Effector memory CD4-positive, alpha-beta T cell (primary cell): ENCODE data around the gene C16orf92.

Experiments used
- DNase-seq, 3 donors: peaks; one replicate each; pipeline ENCODE4 v3.0.0-alpha.2; 2020
- H3K27ac ChIP-seq: 2 replicates; pipeline ENCODE4 v1.7.0; 2013; ENCODE audit warnings: mild to moderate bottlenecking, low read length, moderate library complexity; ENCODE audit not compliant: insufficient read depth, poor library complexity, severe bottlenecking
- H3K27me3 ChIP-seq: replicated peaks from 2 replicates; pipeline ENCODE4 v1.7.0; 2013; ENCODE audit warnings: mild to moderate bottlenecking, low read length; ENCODE audit not compliant: insufficient read depth, control insufficient read depth, poor library complexity, severe bottlenecking
- H3K36me3 ChIP-seq: 2 replicates; pipeline ENCODE4 v1.7.0; 2013; ENCODE audit warnings: mild to moderate bottlenecking, low read length, moderate library complexity; ENCODE audit not compliant: control insufficient read depth, insufficient read depth
- H3K4me1 ChIP-seq: 2 replicates; pipeline ENCODE4 v1.7.0; 2013; ENCODE audit warnings: low read length, mild to moderate bottlenecking; ENCODE audit not compliant: control insufficient read depth, insufficient read depth, poor library complexity, severe bottlenecking
- H3K4me3 ChIP-seq: 2 replicates; pipeline ENCODE4 v1.7.0; 2013; ENCODE audit warnings: low read length, low read depth, mild to moderate bottlenecking; ENCODE audit not compliant: insufficient read depth, poor library complexity, severe bottlenecking
- H3K9me3 ChIP-seq: 2 replicates; pipeline ENCODE4 v1.7.0; 2013; ENCODE audit warnings: mild to moderate bottlenecking, low read length, moderate library complexity; ENCODE audit not compliant: control insufficient read depth

The C16orf92 gene

DNA sequence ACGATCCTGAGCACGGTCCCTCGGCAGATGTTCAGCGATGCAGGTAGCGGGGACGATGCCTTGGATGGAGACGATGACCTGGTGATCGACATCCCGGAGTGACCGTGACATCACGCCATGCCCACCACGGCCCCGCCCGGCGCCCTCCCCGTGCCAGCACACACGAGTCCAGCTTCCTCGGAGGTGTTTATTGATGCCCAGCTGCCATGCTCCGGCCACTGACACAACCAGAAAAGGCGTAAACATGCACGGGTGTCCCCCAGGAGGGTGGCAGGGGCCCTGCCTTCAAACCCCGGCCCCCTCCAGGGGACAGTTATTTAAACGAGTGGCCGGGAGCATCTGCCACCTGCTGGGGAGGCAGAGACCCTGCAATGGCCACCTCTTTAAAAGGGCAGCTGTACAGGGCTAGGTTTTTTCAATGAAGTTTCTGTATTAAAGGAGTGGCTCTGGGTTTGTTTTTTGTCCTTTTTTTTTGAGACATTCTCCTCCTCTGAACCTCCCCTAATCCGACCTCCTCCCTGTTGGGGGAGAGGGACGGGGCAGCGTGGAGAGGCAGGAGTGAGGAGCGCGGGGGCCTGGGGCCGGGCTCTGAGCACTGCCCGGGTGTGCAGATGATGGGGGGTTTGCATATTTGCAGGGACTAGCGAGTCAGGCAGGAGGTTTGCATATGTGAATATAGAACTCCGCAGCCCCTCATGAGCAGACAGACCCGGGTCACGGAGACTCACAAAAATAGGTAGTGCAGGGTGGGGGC lies 17.5 kb upstream of the C16orf92 start:
- peak in 2 of 3 donors; percentile 11 to 28 for DNase-seq
- peaks cover 2% of the 10 kb centered on the region for H3K36me3 ChIP-seq
- H3K27ac ChIP-seq: no peak overlapping the region
- no peak overlapping the region for H3K4me3 ChIP-seq
- H3K27me3 ChIP-seq: peaks cover 10% of the 10 kb centered on the region
- H3K9me3 ChIP-seq: no peaks in the 10 kb centered on the region
- peaks cover 4% of the 10 kb centered on the region for H3K4me1 ChIP-seq

DNA sequence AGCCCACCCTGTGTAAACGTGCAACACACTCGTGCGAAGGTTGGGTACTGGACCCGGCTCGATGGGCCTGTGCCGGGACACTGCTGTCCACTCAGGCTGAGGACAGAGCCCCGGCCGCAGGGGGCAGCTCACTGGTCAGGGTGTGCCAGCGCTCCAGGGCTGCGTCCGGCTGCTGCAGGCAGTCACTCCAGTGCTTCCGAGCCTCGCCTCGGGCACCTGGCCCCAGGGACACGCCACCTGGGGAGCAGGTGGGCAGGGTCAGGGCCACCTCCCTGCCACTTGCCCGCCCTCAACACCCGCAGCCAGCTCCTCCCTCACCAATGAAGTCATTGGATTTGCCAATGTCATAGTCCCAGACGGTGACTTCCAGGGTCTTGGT lies 16.9 kb upstream of the C16orf92 start:
- Histone ChIP-seq H3K36me3 (no peaks in the 10 kb centered on the region), H3K27ac (no peak overlapping the region), H3K9me3 (no peaks in the 10 kb centered on the region), H3K4me1 (peaks cover 7% of the 10 kb centered on the region), H3K27me3 (peaks cover 15% of the 10 kb centered on the region), H3K4me3 (no peak overlapping the region)
- no peak for DNase-seq

DNA sequence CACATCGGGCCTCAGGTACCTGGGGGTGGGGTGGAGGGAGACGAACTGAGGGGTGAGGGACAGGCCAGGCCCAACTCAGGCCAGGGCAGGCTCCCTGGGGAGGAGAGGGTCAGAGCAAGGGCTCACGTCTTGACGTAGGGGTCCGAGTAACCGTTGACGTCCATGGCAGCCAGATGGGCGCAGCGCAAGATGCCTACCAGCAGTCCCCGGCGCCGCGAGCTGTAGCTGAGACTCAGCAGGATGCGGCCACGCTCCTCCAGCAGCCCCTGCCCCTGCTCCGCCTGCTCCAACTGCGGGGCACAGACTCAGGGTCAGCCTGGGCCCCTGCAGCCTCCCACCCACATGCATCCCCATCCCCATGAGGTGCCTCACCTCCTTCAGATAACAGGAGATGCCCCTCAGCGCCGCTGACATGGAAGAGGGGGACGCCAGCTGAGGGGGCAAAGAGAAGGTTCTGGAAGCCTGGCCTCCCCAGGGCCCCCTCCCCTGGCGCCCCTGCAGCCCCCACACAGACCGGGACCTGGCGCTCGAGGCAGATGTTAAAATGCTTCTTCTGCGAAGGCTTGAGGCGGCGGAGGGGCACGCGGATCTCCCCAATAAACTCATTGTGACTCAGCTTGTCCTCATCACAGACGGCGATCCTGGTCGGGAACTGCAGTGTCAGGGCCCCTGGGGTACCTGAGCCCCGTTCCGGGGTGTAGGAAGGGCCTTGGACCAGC lies 16.2 kb upstream of the C16orf92 start:
- Histone ChIP-seq H3K4me3 (no peak overlapping the region), H3K4me1 (peaks cover 12% of the 10 kb centered on the region), H3K27ac (no peak overlapping the region), H3K27me3 (peaks cover 15% of the 10 kb centered on the region), H3K9me3 (no peaks in the 10 kb centered on the region), H3K36me3 (no peaks in the 10 kb centered on the region)
- no peak for DNase-seq

DNA sequence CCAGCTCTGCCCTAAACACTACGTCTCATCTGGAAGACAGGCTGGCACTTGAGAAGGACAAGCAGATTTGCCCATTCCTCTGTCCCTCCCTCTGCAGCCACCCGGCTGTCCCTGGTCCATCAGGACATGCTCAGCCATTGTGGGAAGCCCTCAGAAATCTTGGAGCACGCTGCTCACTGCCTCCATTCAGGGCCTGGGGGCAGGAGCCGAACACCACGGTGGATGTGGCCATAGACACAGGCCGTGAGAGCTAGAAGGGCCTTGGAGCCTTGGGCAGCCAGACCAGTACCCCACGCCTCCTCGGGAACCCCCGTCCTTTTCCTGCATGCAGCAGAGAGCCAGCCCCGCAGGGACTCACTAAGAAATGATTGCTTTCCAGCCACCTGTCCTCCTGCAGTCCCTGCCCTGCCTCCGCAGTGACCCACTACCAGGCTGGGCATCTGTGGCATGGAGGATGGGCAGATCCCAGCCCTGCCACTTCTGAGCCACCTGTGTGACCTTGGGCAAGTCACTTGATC lies 15.6 kb upstream of the C16orf92 start:
- peaks cover 13% of the 10 kb centered on the region for H3K4me1 ChIP-seq
- H3K9me3 ChIP-seq: no peaks in the 10 kb centered on the region
- DNase-seq: no peak
- H3K36me3 ChIP-seq: no peaks in the 10 kb centered on the region
- H3K27ac ChIP-seq: no peak overlapping the region
- peaks cover 15% of the 10 kb centered on the region for H3K27me3 ChIP-seq
- no peak overlapping the region for H3K4me3 ChIP-seq

DNA sequence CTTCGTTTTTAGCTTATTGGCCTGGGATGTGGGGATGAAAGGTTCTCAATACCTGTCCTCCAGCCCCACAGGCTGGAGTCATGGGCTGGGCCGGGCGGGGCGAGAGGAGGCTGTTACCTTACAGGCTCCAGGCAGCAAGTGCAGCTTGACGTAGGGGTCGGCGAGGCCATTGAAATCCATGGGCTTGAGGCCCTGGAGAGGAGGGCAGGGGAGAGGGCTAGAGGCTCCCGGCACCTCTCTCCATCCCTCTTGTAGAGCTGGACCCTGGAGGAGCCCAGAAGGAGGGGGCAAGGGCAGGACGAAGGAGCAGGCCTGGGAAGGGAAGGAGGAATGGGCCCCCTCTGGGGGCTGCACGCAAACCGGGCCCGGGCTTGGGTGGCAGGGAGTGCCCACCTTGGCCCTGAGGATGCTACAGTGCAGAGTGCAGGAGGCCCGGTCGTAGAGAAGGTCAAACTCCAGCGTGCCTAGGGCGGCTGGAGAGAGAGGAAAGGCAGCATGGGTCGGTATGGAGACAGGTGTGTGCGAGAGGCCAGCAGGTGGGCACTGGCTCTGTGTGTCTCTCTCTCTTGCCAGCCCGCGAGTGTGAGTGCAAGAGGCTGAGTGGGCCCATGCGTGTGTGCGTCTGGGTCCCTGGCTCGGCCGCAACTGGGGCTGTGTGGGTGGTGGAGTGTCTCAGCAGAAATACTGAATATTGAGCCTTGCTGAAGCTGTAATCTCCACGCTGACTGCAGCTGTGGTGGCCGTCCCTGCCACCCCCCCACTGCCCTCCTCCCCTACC lies 13.7 kb upstream of the C16orf92 start:
- no peaks in the 10 kb centered on the region for H3K9me3 ChIP-seq
- no peak for DNase-seq
- H3K4me3 ChIP-seq: no peak overlapping the region
- H3K27ac ChIP-seq: no peak overlapping the region
- H3K27me3 ChIP-seq: peaks cover 15% of the 10 kb centered on the region
- H3K36me3 ChIP-seq: no peaks in the 10 kb centered on the region
- peaks cover 13% of the 10 kb centered on the region for H3K4me1 ChIP-seq

DNA sequence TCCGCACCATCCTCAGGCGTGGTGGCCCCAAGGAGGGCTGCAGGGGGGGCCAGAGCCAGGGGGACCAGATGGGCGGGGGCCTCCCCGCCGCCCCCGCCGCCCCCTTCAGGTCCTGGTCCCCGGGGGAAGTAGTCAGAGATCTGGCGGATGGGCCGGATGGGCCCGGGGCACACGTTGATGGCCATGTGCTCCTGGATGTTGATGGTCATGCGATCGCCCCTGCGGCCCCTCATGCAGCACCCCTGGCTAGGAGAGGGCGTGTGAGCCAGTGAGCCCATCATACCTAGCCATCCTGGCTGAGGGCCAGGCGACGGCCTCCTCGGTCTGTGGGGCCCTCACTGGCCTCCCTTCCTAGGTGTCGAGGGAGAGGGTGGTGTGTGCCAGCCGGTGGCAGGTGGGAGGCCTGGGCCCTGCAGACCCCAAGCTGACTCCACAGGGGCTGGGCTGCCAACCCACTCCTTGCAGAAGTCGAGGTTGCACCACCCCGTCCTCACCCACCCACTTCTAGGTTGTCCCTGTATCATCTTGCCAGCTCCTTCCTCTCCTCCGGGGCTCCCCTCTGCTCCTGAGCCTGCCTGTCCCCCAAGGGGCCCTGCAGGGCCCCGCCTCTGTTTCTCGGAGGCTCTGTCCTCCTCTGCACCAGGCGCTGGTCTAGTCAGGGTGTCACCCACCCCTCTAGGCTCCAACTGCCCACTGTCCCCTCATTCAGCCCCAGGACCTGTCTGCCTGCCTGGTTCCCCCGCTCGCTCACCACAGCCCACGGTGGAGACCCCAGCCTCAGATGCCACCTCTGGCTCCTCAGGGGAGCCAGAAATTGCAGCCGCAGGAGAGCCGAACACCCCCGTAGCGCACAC lies 12.8 kb upstream of the C16orf92 start:
- Histone ChIP-seq H3K9me3 (no peaks in the 10 kb centered on the region), H3K27ac (no peak overlapping the region), H3K4me1 (peaks cover 13% of the 10 kb centered on the region), H3K4me3 (peak overlapping the region; percentile 51), H3K36me3 (no peaks in the 10 kb centered on the region), H3K27me3 (peaks cover 15% of the 10 kb centered on the region)
- no peak for DNase-seq

DNA sequence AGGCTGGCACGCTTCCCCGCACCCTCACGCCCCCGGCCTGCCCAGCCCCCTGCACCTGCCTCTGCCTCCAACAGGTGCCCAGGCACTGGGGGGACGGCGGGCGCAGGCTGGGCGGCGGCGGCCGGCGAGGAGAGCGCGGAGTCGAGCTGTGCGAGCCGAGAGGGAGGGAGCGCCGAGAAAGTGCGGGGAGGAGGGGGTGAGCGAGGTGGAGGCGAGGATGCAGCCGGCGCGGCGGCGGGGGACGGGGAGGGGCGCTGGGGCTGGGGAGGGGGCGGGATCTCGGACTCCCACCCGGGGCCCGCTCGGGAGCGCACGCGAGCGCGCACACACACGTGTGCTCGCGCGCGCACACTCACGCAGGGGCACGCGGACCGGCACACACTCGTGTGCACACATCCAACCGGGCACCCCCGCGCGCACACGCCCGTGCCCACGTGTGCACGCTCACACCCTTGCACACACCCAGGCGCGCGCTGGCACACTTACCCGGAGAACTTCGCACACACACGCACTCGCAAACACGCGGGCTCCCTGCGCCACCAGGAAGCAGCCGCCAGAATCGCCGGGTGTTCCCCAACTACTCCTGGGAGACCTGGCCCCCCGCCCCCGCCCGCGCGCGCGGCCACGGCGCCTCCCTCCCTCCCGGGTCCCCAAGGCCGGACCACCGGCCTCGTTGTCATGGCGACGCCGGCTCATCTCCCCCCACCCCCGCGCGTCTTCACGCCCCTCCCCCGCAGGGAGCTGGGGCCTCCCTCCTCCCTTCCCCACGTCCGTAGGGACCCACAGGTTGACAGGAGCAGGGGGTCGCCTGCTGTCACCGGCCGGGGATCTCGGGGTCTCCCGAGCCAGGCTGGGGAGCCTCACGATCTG lies 11.9 kb upstream of the C16orf92 start, which contains the start of gene DOC2A:
Gene DOC2A (minus strand): TSS at position 184 of the 870 bp plus-strand sequence. CDS start 805 bp downstream, outside the sequence.
- Histone ChIP-seq H3K27ac (no peak within 1 kb of the TSS), H3K27me3 (peaks cover 15% of the 10 kb centered on the region), H3K9me3 (no peaks in the 10 kb centered on the region), H3K36me3 (no peaks in the 10 kb centered on the region), H3K4me1 (peaks cover 13% of the 10 kb centered on the region), H3K4me3 (peak within 1 kb of the TSS; percentile 51)
- DNase-seq: no peak

DNA sequence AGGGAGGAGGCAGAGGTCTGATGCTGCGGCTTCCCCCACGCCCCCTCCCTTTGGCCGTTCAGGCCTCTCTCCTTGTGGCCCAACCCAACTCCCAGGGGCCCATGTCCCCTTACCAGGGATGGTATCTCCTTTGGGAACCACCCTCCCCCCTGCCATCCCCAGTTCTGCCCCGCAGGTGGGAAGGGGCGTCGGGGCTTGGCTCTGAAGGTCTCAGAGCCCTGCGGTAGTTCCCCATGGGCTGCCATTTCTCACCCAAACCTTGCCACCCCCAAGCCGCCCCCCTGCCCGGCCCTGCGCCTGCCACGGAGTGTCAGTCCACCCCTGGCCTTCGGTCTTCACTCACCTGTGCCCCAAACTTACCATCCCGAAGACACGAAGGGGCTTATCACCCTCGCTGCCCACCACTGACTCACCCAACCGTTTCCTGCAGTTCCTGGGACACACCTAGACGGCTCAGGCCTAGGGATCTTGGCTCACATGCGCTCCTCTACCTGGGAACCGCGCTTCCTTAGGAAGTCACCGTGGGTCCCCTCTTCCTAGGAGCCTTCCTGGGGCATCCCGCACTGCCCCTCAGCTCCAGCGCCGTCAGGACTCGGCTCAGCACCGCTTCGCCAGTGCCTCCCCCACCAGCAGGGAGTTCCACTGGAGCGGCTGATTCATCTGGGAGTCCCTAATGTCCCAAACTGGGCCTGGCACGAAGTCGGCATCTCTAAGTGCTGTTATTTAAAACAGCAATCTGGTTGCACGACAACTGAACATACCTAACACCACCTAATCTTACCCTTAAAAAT lies 11.1 kb upstream of the C16orf92 start:
- peaks cover 15% of the 10 kb centered on the region for H3K27me3 ChIP-seq
- DNase-seq: no peak

More for the DNA sequence above, 11.1 kb upstream of the C16orf92 start:
- Histone ChIP-seq H3K9me3 (no peaks in the 10 kb centered on the region), H3K4me1 (peaks cover 13% of the 10 kb centered on the region), H3K4me3 (peak overlapping the region; percentile 51), H3K36me3 (no peaks in the 10 kb centered on the region), H3K27ac (no peak overlapping the region)
